ENCODE measurements around the gene SMYD3. TPM values are rescaled to one million over a fixed set of nuclear protein-coding genes. Genes with fewer than 3 reads are reported as not detected.

SMYD3 gene
- total RNA-seq, 4 donors from 2014 or later: 10.5 to 36.4 (median 22.5) TPM

DNA sequence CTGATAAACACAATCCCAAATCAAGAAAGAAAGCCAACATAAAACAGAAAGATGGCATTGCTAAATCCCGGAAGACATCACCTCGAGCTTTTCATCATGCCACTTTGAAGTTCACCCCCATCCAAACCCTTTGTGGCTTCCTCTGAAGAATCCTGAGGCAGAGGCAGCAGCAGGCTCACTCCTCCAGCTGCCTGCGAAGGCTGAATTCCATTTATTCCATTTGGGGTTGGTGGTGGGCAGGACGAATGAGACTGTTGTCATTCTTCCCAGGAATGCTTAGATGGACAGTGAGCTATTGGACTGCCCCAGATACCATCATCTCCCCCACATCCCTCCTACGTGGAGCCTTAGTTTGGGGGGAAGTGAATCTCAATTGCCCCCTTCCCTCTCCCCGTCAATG is 437.5 kb downstream of the SMYD3 start:
- Histone ChIP-seq H3K36me3 (no peaks in the 10 kb centered on the region), H3K4me1 (no peaks in the 10 kb centered on the region), H3K27me3 (no peaks in the 10 kb centered on the region), H3K4me3 (no peak overlapping the region), H3K9me3 (no peaks in the 10 kb centered on the region), H3K27ac (no peak overlapping the region)
- TF ChIP-seq, protein P1, sequence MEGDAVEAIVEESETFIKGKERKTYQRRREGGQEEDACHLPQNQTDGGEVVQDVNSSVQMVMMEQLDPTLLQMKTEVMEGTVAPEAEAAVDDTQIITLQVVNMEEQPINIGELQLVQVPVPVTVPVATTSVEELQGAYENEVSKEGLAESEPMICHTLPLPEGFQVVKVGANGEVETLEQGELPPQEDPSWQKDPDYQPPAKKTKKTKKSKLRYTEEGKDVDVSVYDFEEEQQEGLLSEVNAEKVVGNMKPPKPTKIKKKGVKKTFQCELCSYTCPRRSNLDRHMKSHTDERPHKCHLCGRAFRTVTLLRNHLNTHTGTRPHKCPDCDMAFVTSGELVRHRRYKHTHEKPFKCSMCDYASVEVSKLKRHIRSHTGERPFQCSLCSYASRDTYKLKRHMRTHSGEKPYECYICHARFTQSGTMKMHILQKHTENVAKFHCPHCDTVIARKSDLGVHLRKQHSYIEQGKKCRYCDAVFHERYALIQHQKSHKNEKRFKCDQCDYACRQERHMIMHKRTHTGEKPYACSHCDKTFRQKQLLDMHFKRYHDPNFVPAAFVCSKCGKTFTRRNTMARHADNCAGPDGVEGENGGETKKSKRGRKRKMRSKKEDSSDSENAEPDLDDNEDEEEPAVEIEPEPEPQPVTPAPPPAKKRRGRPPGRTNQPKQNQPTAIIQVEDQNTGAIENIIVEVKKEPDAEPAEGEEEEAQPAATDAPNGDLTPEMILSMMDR (IDR thresholded peaks at IDR 0.05): no peak
- TF ChIP-seq POLR2A (IDR thresholded peaks at IDR 0.05): no peak
- no peak for DNase-seq
- intact Hi-C loops (cut with DNase I; ENCODE audit: low total_unique reads): no loop called here

DNA sequence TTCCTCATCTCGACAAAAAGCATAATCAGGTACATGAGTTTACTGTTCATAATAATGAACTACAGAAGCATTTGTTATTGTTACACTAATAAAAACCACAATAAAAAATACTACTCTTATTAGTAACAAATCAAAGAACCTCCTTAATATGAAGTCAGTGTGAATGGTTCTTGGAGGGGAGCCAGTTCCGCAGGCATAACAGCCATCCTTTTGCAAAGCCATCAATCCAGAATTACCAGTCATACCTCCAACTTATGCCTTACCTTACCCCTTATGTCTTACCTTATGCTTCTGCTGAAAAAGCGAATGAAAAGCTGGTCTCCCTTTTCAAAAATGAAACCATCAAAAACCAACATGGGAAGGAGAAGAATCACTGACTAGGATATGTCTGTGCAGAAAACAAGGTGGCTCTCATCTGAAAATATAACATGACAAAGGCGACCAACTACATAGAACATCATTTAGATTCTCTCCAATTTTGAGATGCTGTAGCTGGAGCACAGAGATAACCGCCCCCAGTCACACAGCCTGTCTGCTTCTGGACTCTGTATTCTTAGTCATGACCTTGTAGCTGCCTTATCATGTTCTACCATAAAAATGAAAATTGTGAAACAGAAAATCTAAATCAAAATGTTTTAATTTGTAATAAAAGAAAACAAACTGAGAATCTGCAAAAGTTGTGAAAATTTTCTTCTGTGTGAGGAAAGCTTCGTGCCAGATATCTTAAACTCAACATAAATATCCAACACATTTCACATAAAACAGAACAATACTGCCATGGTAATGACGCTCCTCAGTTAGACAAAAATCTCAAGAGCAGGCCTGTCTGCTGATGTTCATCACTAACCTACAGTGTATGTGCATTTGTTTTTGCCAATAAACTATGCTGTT is 438.2 kb downstream of the SMYD3 start:
- no peak for DNase-seq
- Histone ChIP-seq H3K4me3 (no peak overlapping the region), H3K36me3 (no peaks in the 10 kb centered on the region), H3K9me3 (no peaks in the 10 kb centered on the region), H3K27me3 (no peaks in the 10 kb centered on the region), H3K27ac (no peak overlapping the region), H3K4me1 (no peaks in the 10 kb centered on the region)
- no peak for TF ChIP-seq POLR2A (IDR thresholded peaks at IDR 0.05)
- TF ChIP-seq, protein P1 (IDR thresholded peaks at IDR 0.05): no peak
- intact Hi-C loops (cut with DNase I; ENCODE audit: low total_unique reads): no loop called here

DNA sequence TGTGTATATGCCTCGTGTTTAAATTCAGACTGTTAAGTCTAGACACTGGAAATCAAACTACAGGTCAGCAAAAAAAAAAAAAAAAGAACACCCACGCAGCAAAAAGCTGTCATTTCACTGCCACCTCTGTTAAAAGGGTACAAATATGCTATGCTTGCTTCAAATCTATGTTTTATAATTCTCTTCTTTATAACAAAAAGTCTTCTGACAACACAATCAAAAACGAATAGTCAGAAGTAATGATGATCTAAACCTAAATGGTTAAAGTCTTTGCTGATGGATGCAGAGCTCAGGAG is 438.9 kb downstream of the SMYD3 start:
- TF ChIP-seq POLR2A (IDR thresholded peaks at IDR 0.05): no peak
- TF ChIP-seq, protein P1 (IDR thresholded peaks at IDR 0.05): no peak

DNA sequence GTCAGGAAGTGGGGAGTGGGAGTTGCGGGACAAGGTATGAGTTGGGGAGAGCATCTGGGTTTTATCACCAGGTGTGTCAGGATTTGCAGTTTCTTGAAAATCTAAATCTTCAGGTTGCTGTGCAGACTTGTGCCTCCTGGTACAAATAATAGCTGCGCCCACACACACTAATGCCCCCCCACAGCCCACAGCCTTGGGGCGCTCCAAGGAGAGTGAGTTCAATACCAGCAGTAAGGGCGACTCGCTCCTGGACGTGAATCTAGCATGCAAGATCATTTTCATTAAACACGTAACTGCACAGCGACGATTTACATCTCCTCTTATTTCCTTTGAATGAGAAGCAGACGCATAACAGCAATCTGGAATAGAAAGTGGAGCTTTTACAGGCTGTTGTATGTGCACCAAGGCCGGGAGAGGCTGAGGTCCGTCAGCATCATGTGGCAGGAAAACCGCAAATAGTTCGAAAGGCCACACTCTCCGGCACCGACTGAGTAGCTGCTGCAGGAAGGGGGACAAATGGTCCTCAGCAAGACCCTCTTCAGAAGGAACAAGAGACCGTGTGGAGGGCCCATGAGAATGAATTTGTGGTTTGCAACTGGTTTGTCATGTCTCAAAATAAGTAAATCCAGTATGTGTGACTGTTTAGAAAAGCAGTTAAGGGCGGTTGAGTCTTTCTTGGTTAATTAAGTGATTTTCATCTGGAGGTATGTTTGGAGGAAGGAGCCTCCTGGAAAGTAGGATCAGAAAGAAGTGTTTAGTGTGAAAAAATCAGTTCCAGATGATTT is 439.5 kb downstream of the SMYD3 start:
- Histone ChIP-seq H3K4me1 (no peaks in the 10 kb centered on the region), H3K4me3 (no peak overlapping the region), H3K27ac (no peak overlapping the region), H3K36me3 (no peaks in the 10 kb centered on the region), H3K27me3 (no peaks in the 10 kb centered on the region), H3K9me3 (no peaks in the 10 kb centered on the region)
- intact Hi-C loops (cut with DNase I; ENCODE audit: low total_unique reads): no loop called here
- no peak for DNase-seq
- TF ChIP-seq, protein P1 (IDR thresholded peaks at IDR 0.05): no peak
- no peak for TF ChIP-seq POLR2A (IDR thresholded peaks at IDR 0.05)

More for the DNA sequence above, 438.9 kb downstream of the SMYD3 start:
- Histone ChIP-seq H3K9me3 (no peaks in the 10 kb centered on the region), H3K4me3 (no peak overlapping the region), H3K36me3 (no peaks in the 10 kb centered on the region), H3K4me1 (no peaks in the 10 kb centered on the region), H3K27ac (no peak overlapping the region), H3K27me3 (no peaks in the 10 kb centered on the region)
- no peak for DNase-seq
- intact Hi-C loops (cut with DNase I; ENCODE audit: low total_unique reads): no loop called here

DNA sequence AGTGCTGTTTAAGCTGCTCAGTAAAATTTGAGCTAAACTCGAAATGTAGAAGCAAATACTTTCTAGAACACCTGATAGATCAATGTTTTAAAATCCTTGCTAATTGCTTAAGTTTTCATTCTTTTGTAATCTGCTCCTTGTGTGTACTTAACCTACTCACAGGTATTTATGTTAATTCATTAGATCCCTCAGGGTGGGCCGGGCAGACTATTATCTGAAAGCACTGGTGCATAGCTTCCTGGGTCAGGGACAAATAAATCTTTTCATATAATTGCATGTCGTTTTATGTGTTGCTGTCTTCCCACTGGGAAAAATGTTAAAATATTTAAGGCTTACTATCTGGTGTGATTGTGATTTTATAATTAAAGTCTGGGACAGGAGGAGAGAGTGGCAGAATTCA is 440.5 kb downstream of the SMYD3 start:
- Histone ChIP-seq H3K9me3 (no peaks in the 10 kb centered on the region), H3K36me3 (no peaks in the 10 kb centered on the region), H3K27me3 (no peaks in the 10 kb centered on the region), H3K4me1 (no peaks in the 10 kb centered on the region), H3K27ac (no peak overlapping the region), H3K4me3 (no peak overlapping the region)
- intact Hi-C loops (cut with DNase I; ENCODE audit: low total_unique reads): no loop called here
- no peak for TF ChIP-seq POLR2A (IDR thresholded peaks at IDR 0.05)
- TF ChIP-seq, protein P1 (IDR thresholded peaks at IDR 0.05): no peak
- no peak for DNase-seq
